ENCODE measurements around the gene EPC1. TPM values are rescaled to one million over a fixed set of nuclear protein-coding genes. Genes with fewer than 3 reads are reported as not detected.
"Not testable (repeated sequence)": the region's sequence is repeated elsewhere in the genome, so short reads cannot be mapped to it uniquely, and the experiment has no call there.

The EPC1 gene
- total RNA-seq, 3 donors from 2014 or later, result 33.7 to 47.9 (median 46.9) TPM

GRCh38 chr10:32263300-32263699 is 83.7 kb downstream of the EPC1 start:
- H3K36me3 ChIP-seq (ENCODE audit: low read depth), result no peaks in the 10 kb centered on the region
- DNase-seq (no peak), ATAC-seq (peak; percentile 88)
- intact Hi-C loops (cut with DNase I, micrococcal nuclease), result no loop called here
- H3K4me1 ChIP-seq (ENCODE audit: low read depth), result no peaks in the 10 kb centered on the region
- no peaks in the 10 kb centered on the region for H3K9me3 ChIP-seq
- no peak overlapping the region for H3K4me3 ChIP-seq
- no peak for TF ChIP-seq CTCF (IDR thresholded peaks at IDR 0.05)

GRCh38 chr10:32259551-32259950 is 87.4 kb downstream of the EPC1 start:
- DNase-seq (no peak), ATAC-seq (no peak)
- Histone ChIP-seq H3K4me3 (no peak overlapping the region), H3K9me3 (no peaks in the 10 kb centered on the region), H3K36me3 (ENCODE audit: low read depth) (no peaks in the 10 kb centered on the region), H3K4me1 (ENCODE audit: low read depth) (no peaks in the 10 kb centered on the region)
- no peak for TF ChIP-seq CTCF (IDR thresholded peaks at IDR 0.05)
- intact Hi-C loops (cut with DNase I, micrococcal nuclease), result loop anchor here (10.0 kb wide), 1 partner anchor 85 kb away; the partner anchor contains the start of gene EPC1 (in 2 of the 2)

- peak in 2 of 3 donors; percentile 78 to 84 for DNase-seq
- intact Hi-C loops (cut with DNase I, micrococcal nuclease), result loop anchor here (10.0 kb wide), 1 partner anchor 88 kb away; the partner anchor contains the start of gene EPC1 (in 2 of the 2)
- H3K4me1 ChIP-seq (ENCODE audit: low read depth), result no peaks in the 10 kb centered on the region
- no peaks in the 10 kb centered on the region for H3K9me3 ChIP-seq
- no peaks in the 10 kb centered on the region for H3K36me3 ChIP-seq (ENCODE audit: low read depth)
- TF ChIP-seq CTCF (IDR thresholded peaks at IDR 0.05), result peak; percentile 79
- ATAC-seq, result peak; percentile 76
- H3K4me3 ChIP-seq, result no peak overlapping the region
These were observed 90.1 kb downstream of the EPC1 start for GRCh38 chr10:32256613-32257437.

- intact Hi-C loops (cut with DNase I, micrococcal nuclease), result loop anchor here (10.0 kb wide), 1 partner anchor 91 kb away; the partner anchor contains the start of gene EPC1 (in 2 of the 2)
- ATAC-seq, result peak; percentile 23
- no peak for TF ChIP-seq CTCF (IDR thresholded peaks at IDR 0.05)
- H3K36me3 ChIP-seq (ENCODE audit: low read depth), result no peaks in the 10 kb centered on the region
- no peak for DNase-seq
- no peak overlapping the region for H3K4me3 ChIP-seq
- H3K4me1 ChIP-seq (ENCODE audit: low read depth), result no peaks in the 10 kb centered on the region
- no peaks in the 10 kb centered on the region for H3K9me3 ChIP-seq
These were observed 93.1 kb downstream of the EPC1 start for GRCh38 chr10:32253821-32254220.

- TF ChIP-seq CTCF (IDR thresholded peaks at IDR 0.05), result no peak
- intact Hi-C loops (cut with DNase I, micrococcal nuclease), result loop anchor here (10.0 kb wide), 1 partner anchor 92 kb away; the partner anchor contains the start of gene EPC1 (in 2 of the 2)
- peak; percentile 94 for ATAC-seq
- DNase-seq, result peak in 2 of 3 donors; percentile 46 to 61
- H3K4me1 ChIP-seq (ENCODE audit: low read depth), result no peaks in the 10 kb centered on the region
- no peak overlapping the region for H3K4me3 ChIP-seq
- no peaks in the 10 kb centered on the region for H3K9me3 ChIP-seq
- H3K36me3 ChIP-seq (ENCODE audit: low read depth), result no peaks in the 10 kb centered on the region
These were observed 93.7 kb downstream of the EPC1 start for GRCh38 chr10:32253276-32253675.

- intact Hi-C loops (cut with DNase I, micrococcal nuclease), result loop anchor here (10.0 kb wide), 1 partner anchor 94 kb away; the partner anchor contains the start of gene EPC1 (in 2 of the 2)
- H3K36me3 ChIP-seq (ENCODE audit: low read depth); H3K4me3 ChIP-seq; ATAC-seq; DNase-seq; H3K4me1 ChIP-seq (ENCODE audit: low read depth); H3K9me3 ChIP-seq: not testable (repeated sequence)
These were observed 96.5 kb downstream of the EPC1 start for GRCh38 chr10:32250489-32250888.
